Stimulated activated naive CD8-positive, alpha-beta T cell treated with anti-CD3 and anti-CD28 coated beads, Interleukin-15, amount 100 ng/mL, for 72 hours (primary cell): ENCODE data around the gene SPRY4.
"Not testable (repeated sequence)": the region's sequence is repeated elsewhere in the genome, so short reads cannot be mapped to it uniquely, and the experiment has no call there.

Source experiments
- ATAC-seq: fragments of 150-1000 bp; cut with Tn5 transposase; 2 replicates; pipeline ENCODE4 v1.10.0; 2021; ENCODE audit warnings: mild to moderate bottlenecking, moderate library complexity
- DNase-seq, 2 donors: peaks; one replicate each; pipeline ENCODE4 v3.0.0; 2021 to 2022
- H3K27ac Mint-ChIP-seq, 2 donors: one replicate each; pipeline ENCODE4 v1.8.0; 2022; ENCODE audit warnings: mild to moderate bottlenecking in 2 of 2, mixed read lengths in 2 of 2, moderate library complexity in 2 of 2
- H3K27me3 Mint-ChIP-seq: one replicate; pipeline ENCODE4 v1.8.0; 2022; ENCODE audit warnings: mixed read lengths
- H3K4me1 Mint-ChIP-seq: one replicate; pipeline ENCODE4 v1.8.0; 2022; ENCODE audit warnings: mild to moderate bottlenecking, mixed read lengths
- H3K4me3 Mint-ChIP-seq, 2 donors: one replicate each; pipeline ENCODE4 v1.8.0; 2022; ENCODE audit warnings: mild to moderate bottlenecking in 2 of 2, mixed read lengths in 2 of 2, moderate library complexity in 1 of 2
- H3K9me3 Mint-ChIP-seq, 2 donors: one replicate each; pipeline ENCODE4 v1.8.0; 2022; ENCODE audit warnings: mixed read lengths in 2 of 2

Gene SPRY4

GRCh38 chr5:142324871-142325724 lies at the start of gene SPRY4:
Gene SPRY4 (minus strand): TSS chr5:142325021. CDS start chr5:142315108, 9,913 bp downstream.
- Mint-ChIP-seq H3K4me3 (peak within 1 kb of the TSS; percentile 89 to 91), H3K9me3 (no peaks in the 10 kb centered on the region), H3K27me3 (peaks cover 87% of the 10 kb centered on the region), H3K27ac (peak within 1 kb of the TSS; percentile 63 to 89), H3K4me1 (peaks cover 61% of the 10 kb centered on the region)
- DNase-seq (peak; percentile 94 to 95), ATAC-seq (peak; percentile 85)

GRCh38 chr5:142368529-142368928 lies 43.7 kb upstream of the SPRY4 start:
- peaks cover 15% of the 10 kb centered on the region for H3K27me3 Mint-ChIP-seq
- H3K4me1 Mint-ChIP-seq, result peaks cover 10% of the 10 kb centered on the region
- no peak overlapping the region for H3K27ac Mint-ChIP-seq
- no peak overlapping the region for H3K4me3 Mint-ChIP-seq
- H3K9me3 Mint-ChIP-seq, result no peaks in the 10 kb centered on the region
- DNase-seq (no peak), ATAC-seq (no peak)

GRCh38 chr5:142366007-142366406 lies 41.2 kb upstream of the SPRY4 start:
- Mint-ChIP-seq H3K9me3 (no peaks in the 10 kb centered on the region), H3K27me3 (peaks cover 15% of the 10 kb centered on the region), H3K27ac (no peak overlapping the region), H3K4me1 (peaks cover 16% of the 10 kb centered on the region), H3K4me3 (no peak overlapping the region)
- DNase-seq (no peak), ATAC-seq (no peak)

GRCh38 chr5:142364251-142365145 lies 39.7 kb upstream of the SPRY4 start:
- Mint-ChIP-seq H3K4me1 (peaks cover 31% of the 10 kb centered on the region), H3K27me3 (peaks cover 15% of the 10 kb centered on the region), H3K9me3 (no peaks in the 10 kb centered on the region), H3K4me3 (no peak overlapping the region), H3K27ac (no peak overlapping the region)
- ATAC-seq (no peak), DNase-seq (no peak)

- Mint-ChIP-seq H3K27me3 (peaks cover 15% of the 10 kb centered on the region), H3K9me3 (no peaks in the 10 kb centered on the region)
- no peak for DNase-seq
Observed at GRCh38 chr5:142363619-142363963, 38.8 kb upstream of the SPRY4 start.

GRCh38 chr5:142362193-142362592 lies 37.4 kb upstream of the SPRY4 start:
- H3K27ac Mint-ChIP-seq, ATAC-seq, H3K9me3 Mint-ChIP-seq, H3K27me3 Mint-ChIP-seq, DNase-seq, H3K4me3 Mint-ChIP-seq: not testable (repeated sequence)
- H3K4me1 Mint-ChIP-seq, result peaks cover 50% of the 10 kb centered on the region

More at GRCh38 chr5:142363619-142363963, 38.8 kb upstream of the SPRY4 start:
- no peak overlapping the region for H3K4me3 Mint-ChIP-seq
- H3K27ac Mint-ChIP-seq, result no peak overlapping the region
- no peak for ATAC-seq
- peaks cover 36% of the 10 kb centered on the region for H3K4me1 Mint-ChIP-seq

- Mint-ChIP-seq H3K27ac (no peak overlapping the region), H3K4me3 (no peak overlapping the region), H3K27me3 (no peaks in the 10 kb centered on the region), H3K9me3 (no peaks in the 10 kb centered on the region), H3K4me1 (peaks cover 43% of the 10 kb centered on the region)
- no peak for ATAC-seq
- DNase-seq, result no peak
Observed at GRCh38 chr5:142360607-142361120, 35.8 kb upstream of the SPRY4 start.

- DNase-seq, result no peak
- no peak for ATAC-seq
- no peaks in the 10 kb centered on the region for H3K27me3 Mint-ChIP-seq
- H3K27ac Mint-ChIP-seq, result no peak overlapping the region
- peaks cover 41% of the 10 kb centered on the region for H3K4me1 Mint-ChIP-seq
- H3K9me3 Mint-ChIP-seq, result no peaks in the 10 kb centered on the region
- no peak overlapping the region for H3K4me3 Mint-ChIP-seq
Observed at GRCh38 chr5:142360051-142360498, 35.3 kb upstream of the SPRY4 start.

- Mint-ChIP-seq H3K9me3 (no peaks in the 10 kb centered on the region), H3K4me1 (peaks cover 47% of the 10 kb centered on the region), H3K27me3 (no peaks in the 10 kb centered on the region), H3K4me3 (no peak overlapping the region), H3K27ac (no peak overlapping the region)
- no peak for DNase-seq
- ATAC-seq, result no peak
Observed at GRCh38 chr5:142358648-142359047, 33.8 kb upstream of the SPRY4 start.

GRCh38 chr5:142358121-142358520 lies 33.3 kb upstream of the SPRY4 start:
- DNase-seq, result no peak
- peak overlapping the region; percentile 86 to 87 for H3K4me3 Mint-ChIP-seq
- H3K9me3 Mint-ChIP-seq, result no peaks in the 10 kb centered on the region
- H3K27me3 Mint-ChIP-seq, result no peaks in the 10 kb centered on the region
- ATAC-seq, result no peak
- H3K27ac Mint-ChIP-seq, result peak overlapping the region in 1 of 2 donors; percentile 82
- peaks cover 50% of the 10 kb centered on the region for H3K4me1 Mint-ChIP-seq

GRCh38 chr5:142357469-142358090 lies 32.8 kb upstream of the SPRY4 start:
- H3K27ac Mint-ChIP-seq, result peak overlapping the region; percentile 82 to 94
- H3K4me1 Mint-ChIP-seq, result peaks cover 48% of the 10 kb centered on the region
- DNase-seq (peak in 1 of 2 donors; percentile 14), ATAC-seq (peak; percentile 1)
- H3K27me3 Mint-ChIP-seq, result no peaks in the 10 kb centered on the region
- H3K4me3 Mint-ChIP-seq, result peak overlapping the region; percentile 86 to 87
- H3K9me3 Mint-ChIP-seq, result no peaks in the 10 kb centered on the region

GRCh38 chr5:142356716-142357468 lies 32.1 kb upstream of the SPRY4 start:
- H3K27ac Mint-ChIP-seq, result peak overlapping the region; percentile 98 to 99
- peak; percentile 91 for ATAC-seq
- H3K9me3 Mint-ChIP-seq, result no peaks in the 10 kb centered on the region

GRCh38 chr5:142356349-142356715 lies 31.5 kb upstream of the SPRY4 start:
- Mint-ChIP-seq H3K9me3 (no peaks in the 10 kb centered on the region), H3K27ac (peak overlapping the region; percentile 98 to 99), H3K4me3 (peak overlapping the region; percentile 73 to 87), H3K4me1 (peaks cover 47% of the 10 kb centered on the region), H3K27me3 (no peaks in the 10 kb centered on the region)
- no peak for DNase-seq
- ATAC-seq, result no peak

More at GRCh38 chr5:142356716-142357468, 32.1 kb upstream of the SPRY4 start:
- peaks cover 47% of the 10 kb centered on the region for H3K4me1 Mint-ChIP-seq
- H3K27me3 Mint-ChIP-seq, result no peaks in the 10 kb centered on the region
- H3K4me3 Mint-ChIP-seq, result peak overlapping the region; percentile 86 to 87
- DNase-seq, result peak; percentile 89 to 94

GRCh38 chr5:142353071-142353472 lies 28.3 kb upstream of the SPRY4 start:
- Mint-ChIP-seq H3K27ac (no peak overlapping the region), H3K4me1 (peaks cover 22% of the 10 kb centered on the region), H3K9me3 (no peaks in the 10 kb centered on the region), H3K4me3 (no peak overlapping the region), H3K27me3 (no peaks in the 10 kb centered on the region)
- no peak for ATAC-seq
- no peak for DNase-seq
